ENCODE measurements around the gene CYP2J2. TPM values are rescaled to one million over a fixed set of nuclear protein-coding genes. Genes with fewer than 3 reads are reported as not detected.

Gene CYP2J2
- total and polyA plus RNA-seq, 2 donors from 2014 or later, result 1.0 to 4.6 TPM

DNA sequence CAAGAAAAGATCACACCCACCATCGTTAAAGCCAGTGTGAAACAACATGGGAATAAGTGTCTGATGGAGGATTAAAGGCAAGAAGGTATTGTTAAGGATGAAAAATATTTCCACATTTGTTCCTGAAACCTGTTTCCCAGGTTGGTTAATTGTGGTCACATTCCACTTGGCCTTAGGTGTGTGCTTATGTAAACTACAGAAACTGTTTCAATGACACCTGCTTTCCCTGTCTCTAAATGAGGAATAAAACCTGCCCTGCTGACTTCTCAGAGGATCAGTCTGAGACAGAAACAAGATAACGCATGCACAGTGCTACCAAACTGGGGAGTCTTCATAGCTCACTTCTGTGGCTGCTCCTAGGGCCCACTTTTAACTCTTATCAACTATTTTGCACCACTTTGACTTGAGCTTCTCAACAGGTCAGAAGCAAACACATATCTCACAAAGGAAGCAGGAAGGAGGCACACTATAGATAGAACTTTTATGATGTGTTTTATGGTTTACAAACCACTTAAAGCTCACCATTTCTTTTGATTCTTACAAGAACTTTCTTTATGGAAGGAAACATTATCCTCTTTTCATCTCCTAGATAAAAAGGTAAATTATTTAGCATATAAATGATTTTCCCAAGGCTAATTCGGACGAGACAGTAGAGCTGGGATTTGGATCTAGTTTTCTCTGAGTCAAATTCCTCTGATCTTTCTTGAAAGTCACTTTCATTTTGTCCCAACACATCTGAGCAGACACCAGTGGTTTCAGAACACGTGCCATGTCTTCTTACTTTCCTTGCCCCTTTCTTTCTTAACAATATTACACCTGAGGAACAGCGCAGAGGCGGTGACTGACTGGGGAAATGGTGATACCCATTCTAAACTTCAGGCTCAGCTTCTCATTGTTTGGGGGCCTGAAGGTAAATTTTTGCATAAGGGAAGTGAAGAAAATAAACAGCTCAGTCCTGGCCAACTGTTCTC is 33.4 kb downstream of the CYP2J2 start:
- Histone ChIP-seq H3K27ac (ENCODE audit: low read depth in 2 of 2, low read length in 2 of 2) (no peak overlapping the region), H3K4me3 (ENCODE audit: low read length in 3 of 3) (no peak overlapping the region), H3K27me3 (ENCODE audit: control insufficient read depth, insufficient read depth, low read length) (no peaks in the 10 kb centered on the region), H3K36me3 (ENCODE audit: control insufficient read depth in 2 of 3, insufficient read depth in 3 of 3, low read length in 3 of 3) (no peaks in the 10 kb centered on the region), H3K9me3 (ENCODE audit: control insufficient read depth in 2 of 3, insufficient read depth in 1 of 3, low read length in 3 of 3) (no peaks in the 10 kb centered on the region), H3K4me1 (ENCODE audit: control insufficient read depth in 2 of 3, insufficient read depth in 2 of 3, low read depth in 1 of 3, low read length in 3 of 3) (no peaks in the 10 kb centered on the region), H3K9ac (ENCODE audit: low read length in 3 of 3) (no peak overlapping the region)
- no peak for FAIRE-seq
- DNase-seq, result peak in 2 of 5 donors; percentile 16 to 18
- intact Hi-C loops (cut with DNase I), result no loop called here
- TF ChIP-seq CTCF (IDR thresholded peaks at IDR 0.05; ENCODE audit: borderline replicate concordance, extremely low read depth, insufficient read depth), result no peak

- TF ChIP-seq CTCF (IDR thresholded peaks at IDR 0.05; ENCODE audit: borderline replicate concordance, extremely low read depth, insufficient read depth), result no peak
- FAIRE-seq (no peak), DNase-seq (no peak)
- H3K27me3 ChIP-seq (ENCODE audit: control insufficient read depth, insufficient read depth, low read length), result no peaks in the 10 kb centered on the region
- no peaks in the 10 kb centered on the region for H3K9me3 ChIP-seq (ENCODE audit: control insufficient read depth in 2 of 3, insufficient read depth in 1 of 3, low read length in 3 of 3)
- H3K27ac ChIP-seq (ENCODE audit: low read depth in 2 of 2, low read length in 2 of 2), result no peak overlapping the region
- no peaks in the 10 kb centered on the region for H3K36me3 ChIP-seq (ENCODE audit: control insufficient read depth in 2 of 3, insufficient read depth in 3 of 3, low read length in 3 of 3)
- H3K4me3 ChIP-seq (ENCODE audit: low read length in 3 of 3), result no peak overlapping the region
- H3K4me1 ChIP-seq (ENCODE audit: control insufficient read depth in 2 of 3, insufficient read depth in 2 of 3, low read depth in 1 of 3, low read length in 3 of 3), result no peaks in the 10 kb centered on the region
- no peak overlapping the region for H3K9ac ChIP-seq (ENCODE audit: low read length in 3 of 3)
- intact Hi-C loops (cut with DNase I), result no loop called here
These were observed 41.3 kb downstream of the CYP2J2 start for GRCh38 chr1:59885160-59885832.

DNA sequence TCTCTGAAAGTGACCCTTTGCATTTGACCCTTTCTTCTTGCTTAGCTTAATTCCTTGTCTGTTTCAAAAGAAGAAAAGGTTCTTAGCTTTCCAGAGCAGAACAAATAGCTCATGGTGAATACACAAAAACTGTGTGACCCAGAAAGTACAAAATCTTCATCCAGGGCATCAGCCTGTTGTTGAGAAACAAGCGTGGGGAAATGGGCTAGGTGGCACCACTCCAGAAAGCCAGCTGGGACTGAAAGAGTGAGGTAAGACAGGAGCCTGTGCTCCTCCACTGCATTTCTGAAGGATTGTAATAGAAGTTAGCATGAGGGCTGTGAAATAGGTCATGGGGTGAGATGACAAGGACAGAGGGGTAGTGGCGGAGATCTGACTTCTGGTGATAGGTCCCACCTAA is 45.8 kb downstream of the CYP2J2 start:
- Histone ChIP-seq H3K27me3 (ENCODE audit: control insufficient read depth, insufficient read depth, low read length) (no peaks in the 10 kb centered on the region), H3K36me3 (ENCODE audit: control insufficient read depth in 2 of 3, insufficient read depth in 3 of 3, low read length in 3 of 3) (no peaks in the 10 kb centered on the region), H3K27ac (ENCODE audit: low read depth in 2 of 2, low read length in 2 of 2) (no peak overlapping the region), H3K4me1 (ENCODE audit: control insufficient read depth in 2 of 3, insufficient read depth in 2 of 3, low read depth in 1 of 3, low read length in 3 of 3) (no peaks in the 10 kb centered on the region), H3K4me3 (ENCODE audit: low read length in 3 of 3) (no peak overlapping the region), H3K9me3 (ENCODE audit: control insufficient read depth in 2 of 3, insufficient read depth in 1 of 3, low read length in 3 of 3) (no peaks in the 10 kb centered on the region), H3K9ac (ENCODE audit: low read length in 3 of 3) (no peak overlapping the region)
- TF ChIP-seq CTCF (IDR thresholded peaks at IDR 0.05; ENCODE audit: borderline replicate concordance, extremely low read depth, insufficient read depth), result no peak
- intact Hi-C loops (cut with DNase I), result no loop called here
- no peak for DNase-seq
- no peak for FAIRE-seq

Data from kidney (tissue), 14 donors.